ENCODE data around the gene LZTR1. TPM values are rescaled to one million over a fixed set of nuclear protein-coding genes. Genes with fewer than 3 reads are reported as not detected.

Gene LZTR1
- total and polyA plus RNA-seq, 2 experiments from 2014 or later: 9.2 to 39.9 TPM

- no peak overlapping the region for H3K4me2 ChIP-seq
- Mint-ChIP-seq H3K27me3 (ENCODE audit: insufficient read depth, low read depth, poor library complexity) (peaks cover 49% of the 10 kb centered on the region), H3K4me3 (no peak overlapping the region), H3K4me1 (peaks cover 16% of the 10 kb centered on the region), H3K9me3 (0 out of 3 replicates have a peak, but pooled peaks cover 2% of the 10 kb centered on the region), H3K27ac (no peak overlapping the region), H3K36me3 (ENCODE audit: low read depth) (no peaks in the 10 kb centered on the region; the same call in 2 of the 3 replicates)
- H3K79me2 ChIP-seq (replicated peaks; ENCODE audit: insufficient read depth): no peaks in the 10 kb centered on the region
- H2AFZ ChIP-seq: no peak overlapping the region
- no peak for TF ChIP-seq ZNF462 (CRISPR knock-in tag; IDR thresholded peaks at IDR 0.05)
- TF ChIP-seq ZNF114 (CRISPR knock-in tag; IDR thresholded peaks at IDR 0.05): no peak
- TF ChIP-seq ETS1 (IDR thresholded peaks at IDR 0.05): no peak
- TF ChIP-seq ZNF331 (CRISPR knock-in tag; IDR thresholded peaks at IDR 0.05; ENCODE audit: low read depth): no peak
- no peak for TF ChIP-seq EZH2 (IDR thresholded peaks at IDR 0.05; ENCODE audit: low read depth, unreplicated experiment)
- H3K9me2 ChIP-seq (ENCODE audit: insufficient read depth): no peaks in the 10 kb centered on the region
- H3F3A ChIP-seq (replicated peaks; ENCODE audit: low read depth): peaks cover 9% of the 10 kb centered on the region
- DNase-seq (ENCODE audit: low spot score) (no peak), ATAC-seq (no peak)
- H3K36me3 ChIP-seq (ENCODE audit: insufficient read depth): no peaks in the 10 kb centered on the region
- peaks cover 4% of the 10 kb centered on the region; the same call in 1 of the 2 replicates for H4K20me1 ChIP-seq (replicated peaks; ENCODE audit: insufficient read depth)
- H3K4me1 ChIP-seq (ENCODE audit: insufficient read depth): 0 out of 2 replicates have a peak, but pooled peaks cover 7% of the 10 kb centered on the region
- H3K27ac ChIP-seq (ENCODE audit: low read depth): no peak overlapping the region
- H3K4me3 ChIP-seq: no peak overlapping the region
- H3K27me3 ChIP-seq (ENCODE audit: insufficient read depth): peaks cover 44% of the 10 kb centered on the region
Observed at GRCh38 chr22:20959578-20960461, 22.3 kb upstream of the LZTR1 start.
